ENCODE measurements around the gene DHX9. TPM values are rescaled to one million over a fixed set of nuclear protein-coding genes. Genes with fewer than 3 reads are reported as not detected.

The DHX9 gene
- total and polyA plus RNA-seq, 2 of the 13 experiments (the other 11 are each of a cell fraction or from before 2014, with no cell fraction given), result 84.8 to 211 TPM

DNA sequence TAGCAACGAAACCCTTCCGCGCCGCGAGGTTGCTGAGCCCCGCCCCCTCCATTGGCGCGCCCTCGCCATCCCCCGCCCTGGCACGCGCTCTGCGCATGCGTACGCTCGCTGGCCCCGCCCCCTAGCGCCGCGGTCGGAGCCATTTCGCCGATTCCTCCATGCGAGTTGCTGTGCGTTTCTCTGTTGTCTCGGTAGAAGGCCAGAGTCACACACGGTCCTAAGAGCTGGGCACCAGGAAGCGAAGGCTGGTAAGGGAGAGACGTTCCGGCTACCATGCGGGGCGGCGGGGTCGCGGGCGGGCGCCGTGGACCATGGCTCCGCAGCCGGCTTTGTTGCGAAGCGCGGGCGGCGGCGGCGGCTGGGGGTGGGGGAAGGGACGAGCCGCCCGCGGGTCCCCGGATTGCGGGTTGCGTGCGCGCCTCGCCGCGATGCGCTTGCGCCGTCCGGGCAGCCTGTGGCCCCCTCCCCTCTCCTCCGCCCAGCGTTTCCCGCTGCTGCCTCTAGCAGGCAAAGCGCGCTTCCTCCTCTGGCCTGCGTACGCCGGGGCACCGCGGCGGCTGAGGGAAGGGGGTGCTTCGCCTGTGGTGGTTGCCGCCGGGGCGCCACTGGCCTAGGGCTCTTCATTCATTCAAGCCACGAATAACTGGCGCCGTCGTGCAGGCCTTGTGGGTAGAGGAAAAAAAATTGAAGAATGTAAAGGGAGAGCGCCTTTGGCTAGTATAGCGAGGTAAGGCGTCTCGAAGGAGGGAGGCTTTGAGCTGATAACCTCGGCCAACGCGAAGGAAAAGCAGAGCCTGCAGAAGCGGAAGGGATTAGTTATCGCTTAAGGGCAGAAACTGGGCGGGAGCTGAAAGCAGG is at the start of gene DHX9 (continued):
- TF ChIP-seq ZFYVE20 (CRISPR knock-in tag; IDR thresholded peaks at IDR 0.05; ENCODE audit: borderline replicate concordance, low read depth), result 0 out of 2 replicates have a peak, but pooled peaks have one; percentile 14
- TF ChIP-seq ZFP62 (CRISPR knock-in tag; IDR thresholded peaks at IDR 0.05), result no peak
- no peak; the same call in 1 of the 2 replicates for TF ChIP-seq SOX5 (CRISPR knock-in tag; IDR thresholded peaks at IDR 0.05; ENCODE audit: borderline replicate concordance)
- 0 out of 2 replicates have a peak, but pooled peaks have one; percentile 45 for TF ChIP-seq ZNF878 (CRISPR knock-in tag; IDR thresholded peaks at IDR 0.05)
- no peak for TF ChIP-seq EHMT2 (IDR thresholded peaks at IDR 0.05; ENCODE audit: borderline replicate concordance, low read depth, low read length)
- TF ChIP-seq ZNF557 (CRISPR knock-in tag; IDR thresholded peaks at IDR 0.05), result no peak
- no peak; the same call in 1 of the 2 replicates for TF ChIP-seq GFI1 (CRISPR knock-in tag; IDR thresholded peaks at IDR 0.05; ENCODE audit: borderline replicate concordance)
- TF ChIP-seq, protein P1, sequence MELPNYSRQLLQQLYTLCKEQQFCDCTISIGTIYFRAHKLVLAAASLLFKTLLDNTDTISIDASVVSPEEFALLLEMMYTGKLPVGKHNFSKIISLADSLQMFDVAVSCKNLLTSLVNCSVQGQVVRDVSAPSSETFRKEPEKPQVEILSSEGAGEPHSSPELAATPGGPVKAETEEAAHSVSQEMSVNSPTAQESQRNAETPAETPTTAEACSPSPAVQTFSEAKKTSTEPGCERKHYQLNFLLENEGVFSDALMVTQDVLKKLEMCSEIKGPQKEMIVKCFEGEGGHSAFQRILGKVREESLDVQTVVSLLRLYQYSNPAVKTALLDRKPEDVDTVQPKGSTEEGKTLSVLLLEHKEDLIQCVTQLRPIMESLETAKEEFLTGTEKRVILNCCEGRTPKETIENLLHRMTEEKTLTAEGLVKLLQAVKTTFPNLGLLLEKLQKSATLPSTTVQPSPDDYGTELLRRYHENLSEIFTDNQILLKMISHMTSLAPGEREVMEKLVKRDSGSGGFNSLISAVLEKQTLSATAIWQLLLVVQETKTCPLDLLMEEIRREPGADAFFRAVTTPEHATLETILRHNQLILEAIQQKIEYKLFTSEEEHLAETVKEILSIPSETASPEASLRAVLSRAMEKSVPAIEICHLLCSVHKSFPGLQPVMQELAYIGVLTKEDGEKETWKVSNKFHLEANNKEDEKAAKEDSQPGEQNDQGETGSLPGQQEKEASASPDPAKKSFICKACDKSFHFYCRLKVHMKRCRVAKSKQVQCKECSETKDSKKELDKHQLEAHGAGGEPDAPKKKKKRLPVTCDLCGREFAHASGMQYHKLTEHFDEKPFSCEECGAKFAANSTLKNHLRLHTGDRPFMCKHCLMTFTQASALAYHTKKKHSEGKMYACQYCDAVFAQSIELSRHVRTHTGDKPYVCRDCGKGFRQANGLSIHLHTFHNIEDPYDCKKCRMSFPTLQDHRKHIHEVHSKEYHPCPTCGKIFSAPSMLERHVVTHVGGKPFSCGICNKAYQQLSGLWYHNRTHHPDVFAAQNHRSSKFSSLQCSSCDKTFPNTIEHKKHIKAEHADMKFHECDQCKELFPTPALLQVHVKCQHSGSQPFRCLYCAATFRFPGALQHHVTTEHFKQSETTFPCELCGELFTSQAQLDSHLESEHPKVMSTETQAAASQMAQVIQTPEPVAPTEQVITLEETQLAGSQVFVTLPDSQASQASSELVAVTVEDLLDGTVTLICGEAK (IDR thresholded peaks at IDR 0.05), result no peak
- TF ChIP-seq, protein P1 (CRISPR knock-in tag; IDR thresholded peaks at IDR 0.05), result no peak
- no peak for TF ChIP-seq SMC3 (IDR thresholded peaks at IDR 0.05; ENCODE audit: low read length)
- no peak for TF ChIP-seq SUZ12 (IDR thresholded peaks at IDR 0.05; ENCODE audit: low read depth, low read length)
- no peak for TF ChIP-seq HOXD1 (CRISPR knock-in tag; IDR thresholded peaks at IDR 0.05)
- peak; percentile 71; the same call in 1 of the 2 replicates for TF ChIP-seq PHF20 (CRISPR knock-in tag; IDR thresholded peaks at IDR 0.05)
- no peak for TF ChIP-seq SMAD3 (CRISPR knock-in tag; IDR thresholded peaks at IDR 0.05)
- TF ChIP-seq FOXK2 (IDR thresholded peaks at IDR 0.05), result no peak
- no peak for TF ChIP-seq RELA (CRISPR knock-in tag; IDR thresholded peaks at IDR 0.05)
- TF ChIP-seq PHF21A (CRISPR knock-in tag; IDR thresholded peaks at IDR 0.05), result 0 out of 2 replicates have a peak, but pooled peaks have one; percentile 23
